Natural killer cell treated with Interleukin-12 subunit alpha and Interleukin-12 subunit beta and Interleukin-15 and Interleukin-18, amount 100 ng/mL, for 72 hours (primary cell): ENCODE data around the gene PARP1. TPM values are rescaled to one million over a fixed set of nuclear protein-coding genes. Genes with fewer than 3 reads are reported as not detected.

ENCODE experiments used
- ATAC-seq, 2 donors: fragments of 150-1000 bp; cut with Tn5 transposase in 1 of 2; sonication (Bioruptor Pico), chemical (Tn5 transposase) in 1 of 2; 2 replicates each; pipeline ENCODE4 v1.10.0; 2021
- DNase-seq: peaks from one replicate; pipeline ENCODE4 v3.0.0; 2022; ENCODE audit warnings: low spot score
- H3K27ac Mint-ChIP-seq, 2 donors: 1 replicate in 1 of 2; 2 replicates in 1 of 2; pipeline ENCODE4 v1.8.0; 2022; ENCODE audit warnings: mixed read lengths in 2 of 2, mild to moderate bottlenecking in 1 of 2, moderate library complexity in 1 of 2
- H3K27me3 Mint-ChIP-seq, 2 donors: 1 replicate in 1 of 2; 2 replicates in 1 of 2; pipeline ENCODE4 v1.8.0; 2022; ENCODE audit warnings: mixed read lengths in 2 of 2
- H3K36me3 Mint-ChIP-seq: one replicate; pipeline ENCODE4 v1.8.0; 2022; ENCODE audit warnings: mixed read lengths
- H3K4me1 Mint-ChIP-seq, 2 donors: 1 replicate in 1 of 2; 2 replicates in 1 of 2; pipeline ENCODE4 v1.8.0; 2022; ENCODE audit warnings: low read depth in 2 of 2, mixed read lengths in 2 of 2, mild to moderate bottlenecking in 1 of 2
- H3K4me3 Mint-ChIP-seq: one replicate; pipeline ENCODE4 v1.8.0; 2022; ENCODE audit warnings: mixed read lengths
- H3K9me3 Mint-ChIP-seq: 2 replicates; pipeline ENCODE4 v1.8.0; 2022; ENCODE audit warnings: mixed read lengths
- total RNA-seq, 2 donors: library from RNA; stranded (reverse); gene quantifications; one replicate each; pipeline ENCODE4 v1.2.3, GENCODE V29; 2022

Gene PARP1
- total RNA-seq, 2 donors from 2014 or later: 138 to 246 TPM

DNA sequence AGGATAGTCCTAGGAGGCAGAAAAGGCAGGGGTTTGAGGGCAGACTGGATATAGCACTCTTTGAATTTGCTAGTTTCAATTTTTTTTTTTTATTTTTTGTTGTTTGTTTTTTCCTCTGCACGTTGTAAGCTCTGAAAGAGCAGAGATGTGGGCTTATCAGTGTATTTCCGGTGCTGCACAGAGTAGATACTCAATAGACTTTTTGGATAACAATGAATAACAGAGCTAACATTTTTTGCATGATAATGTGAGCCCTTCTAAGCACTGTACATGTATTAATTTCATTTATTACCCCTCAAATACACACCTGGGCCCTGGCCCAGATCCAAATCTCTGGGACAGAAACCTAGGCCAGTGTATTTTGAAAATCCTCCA lies 17.1 kb upstream of the PARP1 start:
- no peak for ATAC-seq
- H3K27ac Mint-ChIP-seq: no peak overlapping the region
- H3K9me3 Mint-ChIP-seq: no peaks in the 10 kb centered on the region
- H3K36me3 Mint-ChIP-seq: no peaks in the 10 kb centered on the region
- H3K4me3 Mint-ChIP-seq: no peak overlapping the region
- H3K27me3 Mint-ChIP-seq: no peaks in the 10 kb centered on the region
- no peak for DNase-seq
- peaks cover 10 to 13% of the 10 kb centered on the region in 2 donors for H3K4me1 Mint-ChIP-seq

- DNase-seq: no peak
- Mint-ChIP-seq H3K27ac (no peak overlapping the region), H3K27me3 (no peaks in the 10 kb centered on the region), H3K9me3 (no peaks in the 10 kb centered on the region), H3K4me3 (no peak overlapping the region), H3K36me3 (no peaks in the 10 kb centered on the region), H3K4me1 (peaks cover 10 to 13% of the 10 kb centered on the region in 2 donors)
- no peak for ATAC-seq
These were observed 16.5 kb upstream of the PARP1 start for GRCh38 chr1:226424221-226425003.

- DNase-seq (no peak), ATAC-seq (peak in 1 of 2 donors; percentile 26)
- no peaks in the 10 kb centered on the region for H3K27me3 Mint-ChIP-seq
- no peak overlapping the region for H3K27ac Mint-ChIP-seq
- peaks cover 10 to 12% of the 10 kb centered on the region in 2 donors for H3K4me1 Mint-ChIP-seq
- H3K9me3 Mint-ChIP-seq: no peaks in the 10 kb centered on the region
- no peak overlapping the region for H3K4me3 Mint-ChIP-seq
- H3K36me3 Mint-ChIP-seq: no peaks in the 10 kb centered on the region
These were observed 14.6 kb upstream of the PARP1 start for GRCh38 chr1:226422478-226422877.

DNA sequence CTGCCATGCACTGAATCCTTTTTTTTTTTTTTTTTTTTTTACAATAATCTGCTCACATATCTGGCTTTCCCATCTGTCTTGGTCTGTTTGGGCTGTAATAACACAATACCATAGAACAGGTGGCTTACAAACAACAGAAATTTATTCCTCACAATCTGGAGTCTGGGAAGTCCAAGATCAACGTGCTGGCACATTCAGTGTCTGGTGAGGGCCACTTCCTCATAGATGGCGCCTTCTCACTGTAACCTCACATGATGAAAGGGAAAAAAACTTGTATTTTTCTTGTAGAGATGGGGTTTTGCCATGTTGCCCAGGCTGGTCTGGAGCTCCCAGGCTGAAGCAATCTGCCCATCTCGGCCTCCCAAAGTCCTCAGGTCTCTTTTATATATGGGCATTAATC lies 13.0 kb upstream of the PARP1 start:
- no peak overlapping the region for H3K4me3 Mint-ChIP-seq
- H3K4me1 Mint-ChIP-seq: peaks cover 5 to 6% of the 10 kb centered on the region in 2 donors
- DNase-seq (no peak), ATAC-seq (no peak)
- no peaks in the 10 kb centered on the region for H3K9me3 Mint-ChIP-seq
- no peak overlapping the region for H3K27ac Mint-ChIP-seq
- no peaks in the 10 kb centered on the region for H3K36me3 Mint-ChIP-seq
- no peaks in the 10 kb centered on the region for H3K27me3 Mint-ChIP-seq

GRCh38 chr1:226420328-226420727 lies 12.4 kb upstream of the PARP1 start:
- Mint-ChIP-seq H3K9me3 (no peaks in the 10 kb centered on the region), H3K36me3 (no peaks in the 10 kb centered on the region), H3K4me3 (no peak overlapping the region), H3K27ac (no peak overlapping the region), H3K4me1 (peaks cover 0 to under 1% of the 10 kb centered on the region in 2 donors), H3K27me3 (no peaks in the 10 kb centered on the region)
- ATAC-seq (no peak), DNase-seq (no peak)

GRCh38 chr1:226419284-226420029 lies 11.6 kb upstream of the PARP1 start:
- DNase-seq: no peak
- ATAC-seq: no peak
- no peaks in the 10 kb centered on the region for H3K27me3 Mint-ChIP-seq
- H3K9me3 Mint-ChIP-seq: no peaks in the 10 kb centered on the region
- no peak overlapping the region for H3K27ac Mint-ChIP-seq
- no peaks in the 10 kb centered on the region for H3K36me3 Mint-ChIP-seq
- H3K4me1 Mint-ChIP-seq: no peaks in the 10 kb centered on the region
- H3K4me3 Mint-ChIP-seq: no peak overlapping the region

- Mint-ChIP-seq H3K4me1 (no peaks in the 10 kb centered on the region), H3K27ac (no peak overlapping the region), H3K4me3 (no peak overlapping the region)
These were observed 10.1 kb upstream of the PARP1 start for GRCh38 chr1:226417830-226418546.

GRCh38 chr1:226417350-226417749 lies 9.5 kb upstream of the PARP1 start:
- no peaks in the 10 kb centered on the region for H3K36me3 Mint-ChIP-seq
- H3K4me3 Mint-ChIP-seq: no peak overlapping the region
- no peak overlapping the region for H3K27ac Mint-ChIP-seq
- ATAC-seq (no peak), DNase-seq (no peak)
- H3K9me3 Mint-ChIP-seq: no peaks in the 10 kb centered on the region
- H3K4me1 Mint-ChIP-seq: no peaks in the 10 kb centered on the region
- no peaks in the 10 kb centered on the region for H3K27me3 Mint-ChIP-seq

More at GRCh38 chr1:226417830-226418546, 10.1 kb upstream of the PARP1 start:
- Mint-ChIP-seq H3K27me3 (no peaks in the 10 kb centered on the region), H3K9me3 (no peaks in the 10 kb centered on the region), H3K36me3 (no peaks in the 10 kb centered on the region)
- ATAC-seq (no peak), DNase-seq (no peak)

DNA sequence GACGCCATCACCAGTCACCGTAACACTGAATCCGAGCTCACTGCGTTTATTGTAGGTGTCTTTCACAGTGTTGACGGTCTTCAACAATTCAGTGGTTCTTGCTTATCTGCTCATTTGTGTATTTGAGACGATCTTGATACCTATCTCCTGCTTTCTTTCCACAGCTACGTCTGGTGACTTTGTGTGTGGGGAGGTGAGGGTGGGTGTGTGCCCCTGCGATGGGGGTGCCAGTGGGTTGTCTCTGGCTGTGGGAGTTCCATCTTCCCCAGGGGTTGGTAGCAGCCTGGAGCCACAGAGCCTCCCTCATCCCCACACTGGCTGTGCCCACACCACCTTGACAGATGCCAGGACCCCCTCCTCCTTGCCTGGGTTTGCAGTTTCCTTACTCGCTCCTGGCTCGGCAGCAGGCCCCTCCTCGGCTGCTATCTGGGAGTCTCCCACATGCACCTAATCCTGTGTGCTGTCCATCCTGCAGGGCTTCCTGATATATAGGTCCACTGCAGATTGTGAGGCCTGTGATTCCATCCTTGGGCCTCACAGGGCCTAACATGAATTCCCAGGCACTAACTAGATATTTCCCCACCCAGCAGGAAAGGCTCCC lies 6.3 kb upstream of the PARP1 start:
- Mint-ChIP-seq H3K27me3 (no peaks in the 10 kb centered on the region), H3K36me3 (no peaks in the 10 kb centered on the region), H3K4me3 (no peak overlapping the region), H3K27ac (no peak overlapping the region), H3K9me3 (no peaks in the 10 kb centered on the region), H3K4me1 (no peaks in the 10 kb centered on the region)
- ATAC-seq (no peak), DNase-seq (no peak)

DNA sequence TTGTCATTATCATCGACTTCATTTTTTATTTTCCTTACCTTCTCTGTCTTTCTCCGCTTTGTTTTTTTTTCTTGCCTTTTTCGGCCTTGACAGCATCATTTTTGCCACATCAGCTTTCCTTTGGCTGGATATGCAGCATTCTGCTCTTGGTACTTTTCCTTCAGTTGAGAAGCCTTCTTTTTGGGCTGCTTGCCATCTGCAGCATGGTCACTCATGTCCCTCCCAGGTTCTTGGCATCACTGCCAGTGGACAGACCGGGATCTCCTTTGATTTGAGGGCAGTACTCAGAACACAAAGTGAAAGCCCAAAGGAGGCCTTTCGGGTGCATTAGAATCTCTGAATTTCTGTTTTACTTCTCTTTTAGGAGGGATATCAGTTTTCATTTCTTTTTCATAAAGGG lies 3.7 kb upstream of the PARP1 start:
- Mint-ChIP-seq H3K36me3 (no peaks in the 10 kb centered on the region), H3K4me3 (no peak overlapping the region), H3K9me3 (no peaks in the 10 kb centered on the region), H3K27me3 (no peaks in the 10 kb centered on the region), H3K4me1 (peaks cover 7 to 8% of the 10 kb centered on the region in 2 donors), H3K27ac (no peak overlapping the region)
- no peak for ATAC-seq
- DNase-seq: no peak

- H3K27me3 Mint-ChIP-seq: no peaks in the 10 kb centered on the region
- no peaks in the 10 kb centered on the region for H3K9me3 Mint-ChIP-seq
- no peak for ATAC-seq
- DNase-seq: no peak
- peaks cover 6% of the 10 kb centered on the region for H3K36me3 Mint-ChIP-seq
- no peak overlapping the region for H3K4me3 Mint-ChIP-seq
- no peak overlapping the region for H3K27ac Mint-ChIP-seq
- H3K4me1 Mint-ChIP-seq: peaks cover 13 to 14% of the 10 kb centered on the region in 2 donors
These were observed 3.1 kb upstream of the PARP1 start for GRCh38 chr1:226410958-226411357.

GRCh38 chr1:226409392-226409791 lies 1.5 kb upstream of the PARP1 start:
- DNase-seq: no peak
- H3K27ac Mint-ChIP-seq: no peak overlapping the region
- no peaks in the 10 kb centered on the region for H3K27me3 Mint-ChIP-seq
- H3K9me3 Mint-ChIP-seq: no peaks in the 10 kb centered on the region
- ATAC-seq: no peak
- peaks cover 26 to 27% of the 10 kb centered on the region in 2 donors for H3K4me1 Mint-ChIP-seq
- H3K4me3 Mint-ChIP-seq: no peak overlapping the region
- peaks cover 6% of the 10 kb centered on the region for H3K36me3 Mint-ChIP-seq

GRCh38 chr1:226408285-226409184 lies 642 bp upstream of the PARP1 start:
- H3K9me3 Mint-ChIP-seq: no peaks in the 10 kb centered on the region
- H3K27ac Mint-ChIP-seq: peak overlapping the region; percentile 76 to 94
- DNase-seq (no peak), ATAC-seq (no peak)
- no peaks in the 10 kb centered on the region for H3K27me3 Mint-ChIP-seq
- peaks cover 34 to 36% of the 10 kb centered on the region in 2 donors for H3K4me1 Mint-ChIP-seq
- peak overlapping the region; percentile 93 for H3K4me3 Mint-ChIP-seq
- H3K36me3 Mint-ChIP-seq: peaks cover 6% of the 10 kb centered on the region
